Mesendoderm (in vitro differentiated cells): ENCODE measurements around the gene IFNAR1.

Source experiments
- DNase-seq: peaks from one replicate; pipeline ENCODE4 v3.0.0; 2013
- H2AK5ac ChIP-seq: 2 replicates; pipeline ENCODE4 v1.6.1; 2013; ENCODE audit warnings: low read length, inconsistent platforms
- H2BK120ac ChIP-seq: 2 replicates; pipeline ENCODE4 v1.6.1; 2013; ENCODE audit warnings: low read depth, mild to moderate bottlenecking, low read length, moderate library complexity, mixed read lengths
- H2BK15ac ChIP-seq: replicated peaks from 2 replicates; pipeline ENCODE4 v1.6.1; 2013; ENCODE audit warnings: low read depth, mild to moderate bottlenecking, moderate library complexity
- H2BK5ac ChIP-seq: 2 replicates; pipeline ENCODE4 v1.6.1; 2013; ENCODE audit warnings: low read length, inconsistent platforms
- H3K18ac ChIP-seq: 2 replicates; pipeline ENCODE4 v1.6.1; 2013; ENCODE audit warnings: mild to moderate bottlenecking, low read length, mixed read lengths
- H3K23ac ChIP-seq: one replicate; pipeline ENCODE4 v1.6.1; 2013; ENCODE audit warnings: low read length
- H3K27ac ChIP-seq: 2 replicates; pipeline ENCODE4 v1.5.1; 2013; ENCODE audit warnings: low read depth, mild to moderate bottlenecking, inconsistent platforms, low read length, moderate library complexity
- H3K27me3 ChIP-seq: 2 replicates; pipeline ENCODE4 v1.6.1; 2013; ENCODE audit warnings: low read length, control low read depth, mild to moderate bottlenecking, inconsistent platforms; ENCODE audit not compliant: insufficient read depth, poor library complexity
- H3K36me3 ChIP-seq: 2 replicates; pipeline ENCODE4 v1.6.1; 2013; ENCODE audit warnings: low read length, inconsistent platforms; ENCODE audit not compliant: control insufficient read depth, insufficient read depth
- H3K4ac ChIP-seq: one replicate; pipeline ENCODE4 v1.6.1; 2013; ENCODE audit warnings: low read depth, mild to moderate bottlenecking, low read length, moderate library complexity
- H3K4me1 ChIP-seq: 2 replicates; pipeline ENCODE4 v1.6.1; 2013; ENCODE audit warnings: low read depth, low read length, inconsistent platforms; ENCODE audit not compliant: control insufficient read depth
- H3K4me2 ChIP-seq: 2 replicates; pipeline ENCODE4 v1.6.1; 2013; ENCODE audit warnings: low read length
- H3K4me3 ChIP-seq: 2 replicates; pipeline ENCODE4 v1.5.1; 2013; ENCODE audit warnings: mild to moderate bottlenecking, low read length
- H3K56ac ChIP-seq: one replicate; pipeline ENCODE4 v1.6.1; 2013; ENCODE audit warnings: low read length
- H3K79me1 ChIP-seq: 2 replicates; pipeline ENCODE4 v1.6.1; 2013; ENCODE audit warnings: low read length, inconsistent platforms
- H3K79me2 ChIP-seq: 2 replicates; pipeline ENCODE4 v1.6.1; 2013; ENCODE audit warnings: mild to moderate bottlenecking, low read length; ENCODE audit not compliant: control insufficient read depth, insufficient read depth
- H3K9ac ChIP-seq: 2 replicates; pipeline ENCODE4 v1.6.1; 2013; ENCODE audit warnings: low read length, inconsistent platforms
- H4K5ac ChIP-seq: one replicate; pipeline ENCODE4 v1.6.1; 2013; ENCODE audit warnings: low read length
- H4K8ac ChIP-seq: one replicate; pipeline ENCODE4 v1.6.1; 2013; ENCODE audit warnings: low read depth, mild to moderate bottlenecking, control low read depth, low read length, moderate library complexity
- WGBS: extraction: QIAGEN DNeasy Blood & Tissue Kit; methylation state at CpG from one replicate; pipeline ENCODE4 v1.1.7; 2013; ENCODE audit warnings: low lambda C conversion rate, missing lambda C conversion rate; ENCODE audit not compliant: insufficient coverage; ENCODE audit errors: extremely low coverage; 5-methylcytosine and 5-hydroxymethylcytosine counted together

The IFNAR1 gene

DNA sequence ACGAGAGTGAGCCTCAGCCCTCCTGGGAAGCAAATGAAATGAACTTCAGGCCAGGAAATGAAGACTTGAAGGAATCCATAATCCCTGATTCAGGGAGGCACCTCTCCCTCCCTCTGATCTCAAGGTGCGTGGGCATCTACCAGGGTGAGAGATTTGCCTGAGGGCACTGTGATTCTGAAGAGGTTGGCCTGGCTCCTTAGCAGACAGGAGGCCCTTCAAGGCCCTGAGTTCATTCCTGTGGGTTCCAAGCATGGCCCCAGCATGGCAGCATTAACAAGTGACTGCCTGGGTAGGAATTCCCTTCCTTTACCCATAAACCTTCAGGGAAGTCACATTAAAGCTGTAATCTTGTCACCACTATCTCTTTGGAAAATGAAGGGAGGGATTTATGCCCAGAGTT is 48.7 kb downstream of the IFNAR1 start:
- Histone ChIP-seq H3K27ac (no peak overlapping the region), H3K79me2 (no peaks in the 10 kb centered on the region), H4K8ac (no peak overlapping the region), H3K4ac (no peak overlapping the region), H3K79me1 (no peaks in the 10 kb centered on the region), H2AK5ac (no peak overlapping the region), H3K36me3 (no peaks in the 10 kb centered on the region), H4K5ac (no peak overlapping the region), H3K23ac (no peak overlapping the region), H3K9ac (no peak overlapping the region), H3K4me2 (no peak overlapping the region), H2BK120ac (no peak overlapping the region), H3K4me3 (no peak overlapping the region), H3K56ac (no peak overlapping the region), H3K18ac (no peak overlapping the region), H2BK5ac (no peak overlapping the region), H3K4me1 (no peaks in the 10 kb centered on the region), H2BK15ac (no peak overlapping the region), H3K27me3 (no peaks in the 10 kb centered on the region)
- peak; percentile 8 for DNase-seq
- no CpG with 5 or more reads among the region's 2 CpGs for WGBS

DNA sequence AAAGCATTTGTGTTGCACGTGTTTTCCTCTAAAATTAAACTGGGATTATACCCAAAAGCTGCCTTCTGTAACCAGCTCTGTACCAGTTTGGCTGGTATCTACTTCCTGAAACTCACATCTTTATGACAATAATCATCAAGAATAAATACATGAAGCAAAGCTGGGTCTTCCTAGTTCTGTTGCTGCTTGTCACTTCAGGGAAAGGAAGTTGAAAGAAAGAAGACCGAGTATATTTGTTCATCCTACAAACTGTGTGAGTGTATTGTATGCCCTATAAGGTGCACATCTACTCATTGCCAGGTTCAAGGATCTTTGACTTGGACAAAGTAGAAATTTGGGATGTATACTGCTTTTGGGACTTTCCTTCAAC is 49.3 kb downstream of the IFNAR1 start:
- Histone ChIP-seq H2AK5ac (no peak overlapping the region), H3K27me3 (no peaks in the 10 kb centered on the region), H3K36me3 (no peaks in the 10 kb centered on the region), H4K8ac (no peak overlapping the region), H3K79me1 (no peaks in the 10 kb centered on the region), H4K5ac (no peak overlapping the region), H2BK15ac (no peak overlapping the region), H3K4me1 (no peaks in the 10 kb centered on the region), H3K4ac (no peak overlapping the region), H3K56ac (no peak overlapping the region), H2BK120ac (no peak overlapping the region), H3K9ac (no peak overlapping the region), H3K27ac (no peak overlapping the region), H3K4me2 (no peak overlapping the region), H3K18ac (no peak overlapping the region), H3K4me3 (no peak overlapping the region), H2BK5ac (no peak overlapping the region), H3K23ac (no peak overlapping the region), H3K79me2 (no peaks in the 10 kb centered on the region)
- DNase-seq = no peak
- WGBS = no CpG with 5 or more reads among the region's 2 CpGs

DNA sequence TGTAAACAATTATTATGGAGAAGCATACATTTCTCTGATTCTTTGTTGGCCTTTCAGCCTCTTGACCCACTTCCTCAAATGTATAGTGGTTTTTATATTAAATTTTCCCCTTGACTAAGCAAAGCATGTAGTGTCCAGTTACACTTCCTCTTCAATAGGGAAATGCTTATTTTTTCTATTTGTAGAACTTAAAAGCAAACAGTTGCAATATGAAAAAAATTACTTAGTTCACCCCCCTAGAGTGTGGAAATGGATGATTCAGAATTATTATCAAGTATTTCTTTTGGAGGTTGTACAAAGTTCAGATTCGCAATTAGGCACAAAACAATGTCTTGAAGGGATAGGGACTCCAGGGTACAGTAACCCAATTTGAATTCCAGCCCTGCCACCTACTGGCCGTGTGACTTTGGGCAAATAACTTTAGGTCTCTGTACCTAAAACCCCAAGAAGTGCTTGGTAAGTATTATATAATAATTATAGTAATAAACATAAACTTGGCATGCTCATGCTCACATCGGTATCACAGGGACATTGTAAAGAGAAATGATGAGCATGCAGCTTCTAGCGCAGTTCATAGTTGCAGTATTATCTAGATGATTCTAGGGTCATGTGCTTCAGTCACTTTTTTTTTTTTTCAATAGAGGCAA is 49.8 kb downstream of the IFNAR1 start:
- Histone ChIP-seq H4K5ac (no peak overlapping the region), H2AK5ac (no peak overlapping the region), H3K4me1 (no peaks in the 10 kb centered on the region), H3K79me2 (no peaks in the 10 kb centered on the region), H2BK120ac (no peak overlapping the region), H3K27ac (no peak overlapping the region), H3K79me1 (no peaks in the 10 kb centered on the region), H3K56ac (no peak overlapping the region), H2BK15ac (no peak overlapping the region), H3K36me3 (no peaks in the 10 kb centered on the region), H3K4me2 (no peak overlapping the region), H3K4ac (no peak overlapping the region), H3K9ac (no peak overlapping the region), H3K27me3 (no peaks in the 10 kb centered on the region), H3K18ac (no peak overlapping the region), H2BK5ac (no peak overlapping the region), H3K4me3 (no peak overlapping the region), H3K23ac (no peak overlapping the region), H4K8ac (no peak overlapping the region)
- DNase-seq = peak; percentile 48
- WGBS = no CpG with 5 or more reads among the region's 4 CpGs

- Histone ChIP-seq H3K4me2 (no peak overlapping the region), H3K4me1 (no peaks in the 10 kb centered on the region), H2BK15ac (no peak overlapping the region), H3K9ac (no peak overlapping the region), H2BK120ac (no peak overlapping the region), H3K27me3 (no peaks in the 10 kb centered on the region), H3K79me1 (no peaks in the 10 kb centered on the region), H3K4me3 (no peak overlapping the region), H2AK5ac (no peak overlapping the region), H2BK5ac (no peak overlapping the region), H3K23ac (no peak overlapping the region), H3K27ac (no peak overlapping the region), H4K8ac (no peak overlapping the region), H3K4ac (no peak overlapping the region), H3K36me3 (no peaks in the 10 kb centered on the region), H4K5ac (no peak overlapping the region), H3K79me2 (no peaks in the 10 kb centered on the region), H3K56ac (no peak overlapping the region), H3K18ac (no peak overlapping the region)
- no peak for DNase-seq
- no CpG with 5 or more reads among the region's 5 CpGs for WGBS
Measured at GRCh38 chr21:33375101-33375644, 50.4 kb downstream of the IFNAR1 start.

DNA sequence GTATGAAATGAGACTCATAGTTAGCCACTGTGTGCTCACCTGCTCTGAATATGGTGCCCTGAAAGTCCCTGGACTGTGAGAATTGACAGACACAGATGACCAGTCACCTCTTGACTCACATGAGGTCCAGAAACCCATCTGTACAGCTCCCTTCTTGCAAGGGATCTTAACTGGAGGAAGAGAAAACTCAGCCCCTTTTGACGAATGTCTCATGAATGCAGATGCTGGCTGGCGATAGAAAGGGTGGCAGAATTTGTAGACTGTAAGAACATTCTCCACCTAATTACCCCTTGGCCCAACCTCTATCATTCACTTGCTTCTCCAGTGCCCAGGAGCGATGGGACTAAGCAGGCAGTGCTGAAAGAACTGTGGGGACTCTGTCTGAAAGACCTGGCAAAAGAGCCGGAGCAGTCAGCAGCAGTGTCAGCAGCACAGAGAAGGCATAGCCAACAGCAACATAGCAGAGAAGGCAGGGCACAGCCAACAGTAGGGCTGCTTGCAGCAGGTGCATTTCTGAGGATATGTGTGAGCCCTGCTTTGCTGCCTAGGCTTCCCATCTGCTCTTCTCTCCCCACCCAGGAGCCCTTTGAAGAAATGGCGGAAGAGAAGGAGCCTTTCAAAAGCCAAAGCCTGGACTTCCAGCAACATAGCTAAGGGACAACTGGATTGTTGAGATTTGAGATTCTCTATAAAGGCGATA is 52.6 kb downstream of the IFNAR1 start:
- Histone ChIP-seq H3K79me2 (no peaks in the 10 kb centered on the region), H4K8ac (no peak overlapping the region), H3K27ac (no peak overlapping the region), H2BK15ac (no peak overlapping the region), H3K23ac (no peak overlapping the region), H3K36me3 (no peaks in the 10 kb centered on the region), H3K9ac (no peak overlapping the region), H3K4me2 (no peak overlapping the region), H2BK120ac (no peak overlapping the region), H3K4ac (no peak overlapping the region), H3K27me3 (no peaks in the 10 kb centered on the region), H4K5ac (no peak overlapping the region), H3K4me3 (no peak overlapping the region), H3K4me1 (no peaks in the 10 kb centered on the region), H3K79me1 (no peaks in the 10 kb centered on the region), H3K56ac (no peak overlapping the region), H2AK5ac (no peak overlapping the region), H3K18ac (no peak overlapping the region), H2BK5ac (no peak overlapping the region)
- DNase-seq = no peak
- WGBS = no CpG with 5 or more reads among the region's 6 CpGs
